Upper lobe of left lung (tissue), 6 donors: ENCODE data around the gene PNLIPRP3. TPM values are rescaled to one million over a fixed set of nuclear protein-coding genes. Genes with fewer than 3 reads are reported as not detected.

Source experiments
- ATAC-seq, 2 donors: fragments of 200-7000 bp; cut with Tn5 transposase; one replicate each; pipeline ENCODE4 v1.9.1; 2022; ENCODE audit warnings: mild to moderate bottlenecking in 2 of 2, moderate library complexity in 2 of 2; ENCODE audit not compliant: low FRiP score in 2 of 2
- DNase-seq, 2 donors: peaks; one replicate each; pipeline ENCODE4 v3.0.0-alpha.2; 2019 to 2020
- H3K27ac ChIP-seq, 4 donors: fragments of 200-600 bp; sonication (generic); one replicate each; pipeline ENCODE4 v1.5.1; 2016 to 2019
- H3K27me3 ChIP-seq, 4 donors: fragments of 200-600 bp; sonication (generic); one replicate each; pipeline ENCODE4 v1.5.1; 2017 to 2019
- H3K36me3 ChIP-seq, 4 donors: fragments of 200-600 bp; sonication (generic); one replicate each; pipeline ENCODE4 v1.5.1; 2016 to 2019
- H3K4me1 ChIP-seq, 4 donors: fragments of 200-600 bp; sonication (generic); one replicate each; pipeline ENCODE4 v1.5.1; 2018 to 2019
- H3K4me3 ChIP-seq, 4 donors: fragments of 200-600 bp; sonication (generic); one replicate each; pipeline ENCODE4 v1.5.1; 2017 to 2019; ENCODE audit warnings: mild to moderate bottlenecking in 2 of 4, moderate library complexity in 1 of 4
- H3K9me3 ChIP-seq, 4 donors: fragments of 200-600 bp; sonication (generic); one replicate each; pipeline ENCODE4 v1.5.1; 2018 to 2019
- CTCF ChIP-seq, 6 experiments: fragments of 450-650 bp in 4 of 6; fragments of 200-600 bp in 2 of 6; sonication (generic) in 2 of 6; IDR thresholded peaks; one replicate each; pipeline ENCODE4 v1.5.1; 2016 to 2019; ENCODE audit warnings: antibody characterized with exemption in 6 of 6
- EP300 ChIP-seq, 4 donors: sonication (generic); formaldehyde crosslinking; IDR thresholded peaks; one replicate each; pipeline ENCODE4 v1.5.1; 2017; ENCODE audit warnings: antibody characterized with exemption in 4 of 4, control low read depth in 2 of 4
- POLR2A ChIP-seq, 4 donors: fragments of 450-650 bp; IDR thresholded peaks; one replicate each; pipeline ENCODE4 v1.5.1; 2016 to 2017; ENCODE audit warnings: antibody characterized with exemption in 4 of 4, mild to moderate bottlenecking in 2 of 4
- POLR2AphosphoS5 ChIP-seq, 2 donors: sonication (generic); formaldehyde crosslinking; IDR thresholded peaks; one replicate each; pipeline ENCODE4 v1.5.1; 2017; ENCODE audit warnings: antibody characterized with exemption in 2 of 2
- WGBS, 2 donors: methylation state at CpG; one replicate each; pipeline ENCODE4 v1.1.5; 2017 to 2018; 5-methylcytosine and 5-hydroxymethylcytosine counted together
- total RNA-seq, 6 donors: library from RNA; depleted of rRNA in 4 of 6; stranded (reverse); fragments of >200 nt in 4 of 6; gene quantifications; one replicate each; pipeline versions ENCODE4 v1.1.0 to v1.2.1, GENCODE V29; 2016 to 2021
- donor health status: DM: no; HTN: no; CAD: no; lungs with moderate emphysema.
- donor health status: DM: no; HTN: yes; CAD: no; lungs with severe emphysema.

PNLIPRP3 gene
- total RNA-seq, 6 donors from 2014 or later: 0.20 to 0.22 TPM; not detected in 4

GRCh38 chr10:116430288-116430687, 2.6 kb downstream of the PNLIPRP3 start:
- DNase-seq: no peak
- Histone ChIP-seq H3K36me3 (no peaks in the 10 kb centered on the region), H3K9me3 (no peaks in the 10 kb centered on the region), H3K27me3 (no peaks in the 10 kb centered on the region), H3K27ac (no peak overlapping the region), H3K4me3 (no peak overlapping the region), H3K4me1 (no peaks in the 10 kb centered on the region)
- ATAC-seq: no peak
- WGBS, 2 donors: 47 to 59% methylated on average over 1 of the region's 1 CpG
- TF ChIP-seq CTCF (IDR thresholded peaks at IDR 0.05) (no peak), EP300 (IDR thresholded peaks at IDR 0.05) (no peak), POLR2A (IDR thresholded peaks at IDR 0.05) (no peak), POLR2AphosphoS5 (IDR thresholded peaks at IDR 0.05) (no peak)

GRCh38 chr10:116431598-116431997, 4.0 kb downstream of the PNLIPRP3 start:
- 66 to 79% methylated on average over 2 of the region's 2 CpGs for WGBS, 2 donors
- Histone ChIP-seq H3K9me3 (no peaks in the 10 kb centered on the region), H3K27ac (no peak overlapping the region), H3K36me3 (no peaks in the 10 kb centered on the region), H3K4me1 (no peaks in the 10 kb centered on the region), H3K27me3 (no peaks in the 10 kb centered on the region), H3K4me3 (no peak overlapping the region)
- TF ChIP-seq POLR2A (IDR thresholded peaks at IDR 0.05): no peak
- TF ChIP-seq EP300 (IDR thresholded peaks at IDR 0.05): no peak
- no peak for TF ChIP-seq POLR2AphosphoS5 (IDR thresholded peaks at IDR 0.05)
- TF ChIP-seq CTCF (IDR thresholded peaks at IDR 0.05): no peak
- ATAC-seq (no peak), DNase-seq (no peak)

- WGBS, 2 donors: 53 to 78% methylated on average over 1 of the region's 1 CpG
- Histone ChIP-seq H3K4me1 (no peaks in the 10 kb centered on the region), H3K9me3 (no peaks in the 10 kb centered on the region), H3K36me3 (no peaks in the 10 kb centered on the region), H3K27me3 (no peaks in the 10 kb centered on the region), H3K4me3 (no peak overlapping the region), H3K27ac (no peak overlapping the region)
- ATAC-seq: no peak
- no peak for TF ChIP-seq CTCF (IDR thresholded peaks at IDR 0.05)
- DNase-seq: no peak
These were observed 9.5 kb downstream of the PNLIPRP3 start for GRCh38 chr10:116437076-116437692.

GRCh38 chr10:116440330-116441030, 12.8 kb downstream of the PNLIPRP3 start:
- no peak for DNase-seq
- WGBS, 2 donors: 83 to 91% methylated on average over 5 of the region's 5 CpGs

More at GRCh38 chr10:116440330-116441030, 12.8 kb downstream of the PNLIPRP3 start:
- Histone ChIP-seq H3K27me3 (no peaks in the 10 kb centered on the region), H3K4me1 (no peaks in the 10 kb centered on the region), H3K36me3 (no peaks in the 10 kb centered on the region), H3K9me3 (no peaks in the 10 kb centered on the region), H3K4me3 (no peak overlapping the region), H3K27ac (no peak overlapping the region)
- no peak for TF ChIP-seq POLR2AphosphoS5 (IDR thresholded peaks at IDR 0.05)
- TF ChIP-seq CTCF (IDR thresholded peaks at IDR 0.05): no peak
- no peak for TF ChIP-seq EP300 (IDR thresholded peaks at IDR 0.05)
- TF ChIP-seq POLR2A (IDR thresholded peaks at IDR 0.05): no peak
- ATAC-seq: no peak
